Left forelimb (tissue), 1 donor: ENCODE measurements around the gene RIC8A.
"Not testable (repeated sequence)": the region's sequence is repeated elsewhere in the genome, so short reads cannot be mapped to it uniquely, and the experiment has no call there.

ENCODE experiments used
- DNase-seq: peaks from one replicate; pipeline ENCODE4 v3.0.0-alpha.2; 2018; ENCODE audit warnings: low spot score

The RIC8A gene

DNA sequence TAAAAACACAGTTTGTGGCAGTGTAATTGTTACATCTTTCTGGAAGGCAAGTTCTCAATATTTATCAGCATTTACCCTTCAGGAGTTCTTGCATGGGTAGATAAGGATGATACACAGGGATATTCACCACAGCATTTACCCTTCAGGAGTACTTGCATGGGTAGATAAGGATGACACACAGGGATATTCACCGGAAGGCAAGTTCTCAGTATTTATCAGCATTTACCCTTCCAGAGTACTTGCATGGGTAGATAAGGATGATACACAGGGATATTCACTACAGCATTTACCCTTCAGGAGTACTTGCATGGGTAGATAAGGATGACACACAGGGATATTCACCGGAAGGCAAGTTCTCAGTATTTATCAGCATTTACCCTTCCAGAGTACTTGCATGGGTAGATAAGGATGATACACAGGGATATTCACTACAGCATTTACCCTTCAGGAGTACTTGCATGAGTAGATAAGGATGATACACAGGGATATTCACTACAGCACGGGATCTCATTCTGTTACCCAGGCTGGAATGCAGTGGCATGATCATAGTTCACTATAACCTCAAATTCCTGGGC lies 13.2 kb downstream of the RIC8A start:
- DNase-seq: not testable (repeated sequence)

DNA sequence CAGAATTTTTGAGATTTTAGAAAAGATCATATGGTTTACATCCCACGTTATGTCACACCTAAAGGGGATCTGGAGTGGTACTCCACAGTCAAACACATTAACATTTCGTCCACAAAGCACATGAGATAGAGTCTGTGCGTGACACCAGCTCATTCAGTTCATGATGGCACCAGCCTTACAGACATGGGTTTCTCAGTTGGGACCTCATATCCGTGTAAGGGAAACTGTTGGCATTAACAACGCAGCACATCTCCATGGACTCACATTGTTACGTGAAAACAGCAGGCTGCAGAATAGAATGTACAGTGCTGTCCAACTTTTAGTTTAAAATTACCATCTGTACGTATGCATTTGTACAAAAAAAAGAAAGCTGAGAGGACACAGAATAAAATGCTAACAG lies 14.0 kb downstream of the RIC8A start:
- no peak for DNase-seq

DNA sequence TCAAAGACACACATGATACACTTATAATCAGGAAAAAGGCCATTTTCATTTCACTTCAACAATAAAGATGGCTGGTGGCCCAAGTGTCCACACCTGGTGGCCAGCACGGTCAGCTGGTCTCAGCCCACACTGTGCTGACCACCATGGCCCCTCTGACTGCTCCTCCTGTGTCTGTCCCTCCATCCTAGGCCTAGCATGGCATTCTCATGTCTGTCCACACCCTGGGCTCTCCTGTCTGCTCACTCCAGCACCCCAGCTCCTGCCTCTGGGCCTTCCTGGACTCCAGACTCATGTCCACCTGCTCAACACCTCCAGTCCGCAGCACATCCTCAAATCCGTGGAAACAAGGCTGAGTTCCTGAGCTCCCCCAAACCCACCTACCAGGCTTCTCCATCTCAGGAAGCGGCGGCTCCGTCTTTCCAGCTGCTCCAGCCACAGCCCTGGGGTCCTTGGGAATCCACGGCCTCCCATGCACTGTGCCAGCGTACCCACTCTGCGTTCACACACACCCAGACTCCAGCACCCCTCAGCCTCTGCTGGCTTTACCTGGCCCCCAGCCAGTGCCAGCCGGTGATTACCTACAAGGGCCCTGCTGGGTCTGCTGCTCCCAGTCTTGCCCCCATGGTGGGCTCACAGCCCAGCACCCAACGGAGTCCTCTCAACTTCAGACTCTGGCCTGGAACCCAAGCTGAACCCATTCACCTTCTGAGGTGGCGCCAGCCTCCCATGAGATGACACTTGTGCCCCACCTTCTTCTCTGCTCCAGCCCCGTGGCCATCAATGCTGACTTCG lies 14.7 kb downstream of the RIC8A start:
- no peak for DNase-seq

DNA sequence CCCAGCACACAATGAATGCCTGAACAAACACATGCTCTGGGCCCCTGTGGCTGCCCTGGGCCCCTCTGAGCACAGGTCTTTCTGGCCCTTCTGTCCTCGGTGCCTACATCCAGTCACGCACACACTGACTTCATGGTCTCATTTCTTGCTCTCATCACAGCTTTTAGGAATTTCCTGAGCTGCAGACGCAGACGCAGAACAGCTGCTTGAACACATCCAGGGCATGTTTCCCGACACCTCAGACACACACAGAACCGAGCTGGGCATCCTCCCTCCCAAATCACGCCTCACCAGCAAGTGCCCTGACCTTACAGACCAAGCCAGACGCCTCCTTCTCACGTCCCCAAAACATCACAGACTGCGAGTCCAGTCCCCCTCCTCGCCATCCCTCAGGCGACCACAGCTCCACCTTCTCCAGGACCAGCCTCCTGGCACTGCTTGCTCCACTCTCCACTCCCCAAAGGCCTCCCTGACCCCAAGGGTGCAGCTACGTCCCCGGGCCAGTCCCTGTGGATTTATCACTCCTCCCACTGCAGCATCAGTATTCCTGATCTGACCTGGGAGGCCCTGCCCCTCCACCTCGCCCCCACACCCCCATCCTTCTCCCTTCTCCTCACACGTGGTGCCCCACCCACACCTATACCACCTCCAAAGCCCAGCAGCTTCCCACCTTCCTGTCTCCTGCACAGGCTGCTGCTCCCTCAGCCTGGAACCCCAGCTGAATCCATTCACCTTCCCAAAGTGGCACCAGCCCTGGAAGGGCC lies 15.7 kb downstream of the RIC8A start:
- no peak for DNase-seq

DNA sequence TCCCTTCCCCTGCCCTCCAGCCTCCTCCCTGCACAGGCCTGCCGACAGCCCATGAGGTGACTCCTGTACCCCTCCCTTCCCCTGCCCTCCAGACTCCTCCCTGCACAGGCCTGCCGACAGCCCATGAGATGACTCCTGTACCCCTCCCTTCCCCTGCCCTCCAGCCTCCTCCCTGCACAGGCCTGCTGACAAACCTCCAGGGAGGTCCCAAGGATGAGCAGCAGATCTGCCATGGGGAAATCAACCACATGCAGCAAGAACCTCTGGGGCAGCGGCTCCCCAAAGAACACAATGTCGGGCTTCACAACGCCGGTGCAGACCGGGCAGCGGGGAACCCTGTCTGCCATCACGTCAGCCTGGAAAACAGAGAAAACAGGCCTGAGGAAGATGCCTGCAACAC lies 16.4 kb downstream of the RIC8A start:
- DNase-seq: no peak

DNA sequence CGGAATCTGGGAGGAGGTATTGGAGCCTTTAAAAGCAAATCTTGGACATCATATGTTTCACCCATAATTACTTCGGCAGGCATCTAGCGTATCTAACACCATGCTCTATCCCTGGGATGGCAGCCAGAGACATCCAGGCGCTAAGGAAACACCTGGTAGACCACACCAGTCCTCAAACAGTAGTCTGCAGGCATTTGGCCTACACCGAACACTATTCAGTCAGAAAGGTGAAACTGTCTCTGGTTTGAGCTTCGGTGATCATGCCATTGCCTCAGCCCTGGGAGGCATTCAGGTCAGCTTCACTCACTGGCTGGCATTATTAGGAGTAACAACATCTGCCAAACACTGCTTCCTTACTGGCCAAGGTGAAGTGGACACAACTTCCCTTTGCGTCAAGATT lies 16.9 kb downstream of the RIC8A start:
- no peak for DNase-seq

DNA sequence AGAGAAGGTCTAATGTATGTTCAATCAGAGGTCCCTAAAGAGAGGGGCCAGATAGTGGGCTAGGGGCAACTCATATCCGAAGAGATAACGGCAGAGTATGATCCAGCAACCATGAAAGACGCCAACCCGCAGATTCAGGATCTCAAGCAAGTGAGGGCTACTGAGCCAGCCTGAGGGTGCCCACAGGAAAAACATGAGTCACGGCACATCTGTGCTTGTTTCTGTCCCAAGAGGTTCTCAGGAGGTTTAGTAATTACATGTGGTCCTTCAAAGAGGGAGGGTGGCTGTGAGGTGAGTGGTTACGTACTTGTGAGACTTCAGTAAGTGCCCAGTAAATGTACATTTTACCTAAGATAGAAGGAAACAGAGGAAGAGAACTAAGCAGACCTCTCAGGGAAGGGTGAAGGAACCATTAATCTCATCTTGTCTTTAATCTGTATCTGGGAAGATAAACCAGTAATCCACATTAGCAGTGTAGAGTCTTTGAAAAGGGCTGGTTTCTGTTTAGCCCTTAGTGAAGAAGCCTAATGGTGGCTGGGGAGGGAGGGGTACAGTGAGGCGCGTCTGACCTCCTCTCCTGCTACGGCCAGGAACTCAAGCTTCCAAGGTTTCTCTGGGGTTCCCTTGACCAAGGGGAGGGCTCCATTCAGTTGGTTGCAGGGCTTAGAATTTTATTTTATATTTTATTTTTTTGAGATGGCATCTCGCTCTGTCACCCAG lies 18.4 kb downstream of the RIC8A start:
- DNase-seq: peak; percentile 11

DNA sequence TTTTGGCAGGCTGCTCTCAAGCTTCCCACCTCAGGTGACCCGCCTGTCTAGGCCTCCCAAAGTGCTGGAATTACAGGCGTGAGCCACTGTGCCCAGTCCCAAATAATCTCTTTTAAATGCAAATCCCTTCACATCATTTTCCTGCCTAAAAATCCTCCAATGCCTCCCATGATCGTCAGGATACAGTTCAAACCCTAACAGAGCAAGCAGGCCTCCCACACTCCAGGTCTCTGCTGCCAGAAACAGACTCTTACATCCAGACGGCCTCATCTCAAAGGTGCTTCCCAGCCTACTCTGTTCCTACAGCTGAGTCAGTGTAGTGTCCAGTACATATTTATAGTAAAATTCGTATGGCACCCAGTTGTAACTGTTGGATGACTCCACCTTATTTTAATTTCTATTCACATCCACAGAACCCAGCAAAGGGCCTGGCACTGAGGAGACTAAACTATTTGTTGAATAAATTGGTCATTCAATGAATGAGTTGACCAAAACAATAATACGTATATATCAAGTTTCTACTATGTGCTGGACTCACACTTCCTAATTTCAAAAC lies 20.4 kb downstream of the RIC8A start:
- DNase-seq: no peak

DNA sequence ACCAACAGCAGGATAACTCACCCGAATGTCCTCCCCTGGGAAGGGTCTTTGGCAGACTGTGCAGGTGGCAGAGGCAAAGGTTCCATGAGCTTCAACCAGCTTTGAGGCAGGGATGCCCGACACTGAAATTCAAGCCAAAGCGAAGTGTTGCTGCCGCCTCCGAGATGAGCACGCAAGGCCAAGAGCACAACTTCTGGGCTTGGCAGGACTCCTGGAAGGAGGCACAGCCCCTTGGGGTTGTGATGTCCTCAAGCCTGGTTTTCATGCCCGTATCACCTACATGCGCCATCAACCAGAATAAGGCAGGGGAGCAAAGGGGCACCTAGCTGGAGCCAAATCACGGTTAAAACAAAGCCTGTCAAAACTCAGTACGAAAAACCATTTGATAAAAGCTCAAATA lies 22.9 kb downstream of the RIC8A start:
- no peak for DNase-seq

DNA sequence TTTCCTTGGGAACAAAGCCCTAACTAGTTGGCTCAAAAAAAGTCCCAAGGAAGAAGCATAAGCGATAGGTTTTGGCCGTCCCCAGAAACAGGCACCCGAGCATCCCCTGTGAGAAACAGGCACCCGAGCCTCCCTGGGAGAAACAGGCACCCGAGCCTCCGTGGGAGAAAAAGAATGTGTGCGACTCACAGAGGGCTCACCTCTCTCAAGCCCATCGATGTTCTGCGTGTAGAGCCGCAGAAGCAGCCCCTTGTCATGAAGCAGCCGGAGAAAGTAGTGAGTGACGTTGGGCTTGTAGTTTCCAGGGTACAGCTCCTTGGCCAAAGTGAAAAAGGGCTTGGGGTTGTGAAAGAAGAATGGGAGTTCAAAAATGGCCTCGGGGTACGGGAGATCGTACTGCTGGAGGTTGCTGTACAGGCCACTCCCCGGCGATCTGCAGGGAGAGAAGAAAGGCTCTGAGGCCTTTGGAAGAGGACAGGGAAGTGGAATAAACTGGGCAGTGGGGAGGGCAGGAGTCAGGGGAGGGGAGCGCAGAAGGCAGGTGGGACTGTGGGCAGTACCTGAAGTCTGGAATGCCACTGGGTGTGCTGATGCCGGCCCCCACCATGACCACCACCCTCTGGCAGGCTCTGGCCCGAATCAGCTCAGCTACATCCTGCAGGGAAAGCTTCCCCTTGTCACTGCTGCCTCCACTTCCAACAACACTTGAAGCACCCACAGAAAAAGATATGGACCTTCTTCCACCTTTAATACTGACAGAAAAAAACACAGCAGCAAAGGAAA lies 25.5 kb downstream of the RIC8A start:
- DNase-seq: no peak

DNA sequence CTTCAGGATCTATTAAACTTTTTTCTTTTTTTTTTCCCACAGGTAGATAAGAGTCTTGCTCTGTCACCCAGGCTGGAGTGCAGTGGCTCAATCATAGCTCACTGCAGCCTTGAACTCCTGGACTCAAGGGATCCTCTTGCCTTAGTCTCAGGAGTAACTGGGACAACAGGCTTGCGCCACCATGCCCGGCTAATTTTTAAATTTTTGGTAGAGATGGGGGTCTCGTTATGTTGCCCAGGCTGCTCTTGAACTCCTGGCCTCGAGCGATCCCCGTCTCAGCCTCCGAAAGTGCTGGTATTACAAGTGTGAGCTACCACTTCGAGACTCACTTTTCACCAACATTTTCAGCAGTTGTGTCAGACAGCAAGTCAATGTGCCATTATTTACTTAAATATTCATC lies 27.7 kb downstream of the RIC8A start:
- no peak for DNase-seq

DNA sequence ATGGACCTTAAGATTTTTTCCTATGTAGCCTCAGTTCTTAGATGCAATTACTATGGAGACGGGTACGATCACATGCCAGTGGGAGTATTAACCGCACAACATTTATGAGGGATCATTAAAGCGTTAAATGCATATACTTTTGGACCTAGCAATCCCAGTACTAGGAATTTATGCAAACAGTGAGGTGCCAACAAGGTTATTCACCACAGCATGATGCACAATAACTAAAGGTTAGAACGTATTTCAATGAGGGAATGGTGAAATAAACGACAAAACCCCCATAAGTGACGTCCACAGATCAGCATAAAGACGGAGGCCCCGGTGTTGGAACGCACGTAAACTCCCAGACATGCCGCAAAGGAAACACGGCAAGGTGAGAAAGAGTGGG lies 28.1 kb downstream of the RIC8A start:
- DNase-seq: no peak

DNA sequence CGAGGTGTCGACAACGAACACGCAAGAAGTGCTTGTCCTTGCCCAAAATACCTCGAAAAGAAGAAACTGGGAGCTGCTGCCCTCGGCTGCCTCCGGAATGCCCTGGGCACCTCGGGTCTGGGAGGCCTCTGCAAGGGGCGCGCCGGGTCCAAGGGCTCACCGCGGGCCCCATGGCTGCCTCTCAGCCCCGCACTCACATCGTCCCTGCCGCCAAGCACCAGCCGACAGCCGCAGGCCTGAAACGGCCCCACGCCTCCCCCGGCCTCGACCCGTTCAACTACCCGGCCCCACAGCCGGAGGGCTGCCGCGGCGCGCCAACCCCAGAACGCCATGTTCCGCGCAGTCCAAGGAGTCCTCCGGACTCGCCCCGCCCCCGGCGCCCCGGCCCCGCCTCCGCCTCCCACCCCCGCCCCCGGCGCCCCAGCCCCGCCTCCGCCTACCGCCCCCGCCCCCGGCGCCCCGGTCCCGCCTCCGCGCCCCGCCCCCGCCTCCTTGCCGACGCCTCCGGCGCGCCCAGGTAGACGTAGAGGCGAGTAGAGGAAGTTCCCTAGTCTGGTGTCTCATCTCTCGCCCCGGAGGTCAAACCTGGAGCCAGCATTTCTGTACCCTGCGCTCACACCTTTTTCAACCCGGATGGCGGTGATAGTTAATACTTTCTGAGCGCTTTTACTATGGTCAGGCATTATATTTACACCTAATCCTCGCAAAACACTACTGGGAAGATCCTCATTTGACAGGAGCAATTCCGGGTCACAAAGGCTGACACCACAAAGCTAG lies 28.7 kb downstream of the RIC8A start, which contains the start of gene SIRT3:
Gene SIRT3 (minus strand): TSS at position 346 of the 777 bp plus-strand sequence. CDS start 14 bp downstream, at position 332.
- DNase-seq: peak; percentile 93

DNA sequence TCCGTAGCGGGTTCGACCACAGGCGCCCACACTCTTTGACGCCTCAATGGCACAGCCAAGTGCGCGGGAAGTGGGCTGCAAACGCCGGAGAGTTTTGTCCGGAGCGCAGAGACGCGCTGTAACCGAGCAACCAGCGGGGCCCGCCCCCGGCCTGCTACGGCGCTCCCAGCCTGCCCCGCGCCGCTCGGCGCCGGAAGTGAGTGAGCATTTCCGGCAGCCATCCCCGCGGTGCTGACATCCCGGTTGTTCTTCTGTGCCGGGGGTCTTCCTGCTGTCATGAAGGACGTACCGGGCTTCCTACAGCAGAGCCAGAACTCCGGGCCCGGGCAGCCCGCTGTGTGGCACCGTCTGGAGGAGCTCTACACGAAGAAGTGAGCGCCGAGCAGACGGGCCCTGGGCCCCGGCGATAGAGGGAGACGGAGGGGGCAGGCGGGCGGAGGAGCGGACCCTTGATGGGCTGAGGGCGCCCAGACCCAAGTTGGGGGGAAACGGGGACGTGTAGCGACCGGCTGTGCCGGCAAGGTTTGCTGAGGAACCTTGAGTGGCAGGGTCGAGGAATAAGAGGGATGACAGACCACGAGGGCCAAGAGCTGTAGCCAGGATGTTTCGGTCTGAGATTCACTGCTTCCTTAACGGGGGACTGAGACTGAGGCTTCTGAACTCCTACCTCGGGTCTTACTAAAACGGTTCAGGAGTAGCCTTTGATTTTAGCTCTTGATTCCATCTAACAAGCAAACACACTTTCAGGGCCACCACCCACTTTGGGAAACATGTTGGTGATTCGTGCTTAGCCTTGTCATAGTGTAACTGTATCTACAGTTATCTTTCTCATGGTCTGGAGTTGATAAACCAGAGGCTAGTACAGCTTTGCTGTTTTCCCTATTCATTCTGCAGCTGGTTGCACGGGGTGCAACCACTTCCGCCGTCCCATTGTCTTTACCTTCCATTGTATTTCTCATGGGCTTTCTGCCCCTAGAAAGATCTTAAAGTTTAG lies 29.6 kb downstream of the RIC8A start, which contains the start of gene PSMD13:
Gene PSMD13 (plus strand): TSS at position 203 of the 994 bp plus-strand sequence. CDS start 74 bp downstream, at position 277.
- DNase-seq: peak; percentile 95

DNA sequence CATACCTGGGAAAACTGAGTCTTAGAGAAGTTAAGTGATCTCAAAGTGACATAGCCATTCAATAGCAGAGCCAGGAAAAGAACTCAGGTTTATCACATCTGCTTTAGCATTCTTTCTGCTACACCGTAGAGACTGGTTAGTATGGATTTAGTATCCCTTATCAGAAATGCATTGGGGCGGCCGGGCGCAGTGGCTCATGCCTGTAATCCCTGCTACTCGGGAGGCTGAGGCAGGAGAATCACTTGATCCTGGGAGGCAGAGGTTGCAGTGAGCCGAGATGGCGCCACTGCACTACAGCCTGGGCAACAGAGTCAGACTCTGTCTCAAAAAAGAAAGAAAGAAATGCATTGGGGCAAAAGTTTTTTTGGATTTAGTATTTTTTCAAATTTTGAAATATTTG lies 30.8 kb downstream of the RIC8A start:
- not testable (repeated sequence) for DNase-seq

DNA sequence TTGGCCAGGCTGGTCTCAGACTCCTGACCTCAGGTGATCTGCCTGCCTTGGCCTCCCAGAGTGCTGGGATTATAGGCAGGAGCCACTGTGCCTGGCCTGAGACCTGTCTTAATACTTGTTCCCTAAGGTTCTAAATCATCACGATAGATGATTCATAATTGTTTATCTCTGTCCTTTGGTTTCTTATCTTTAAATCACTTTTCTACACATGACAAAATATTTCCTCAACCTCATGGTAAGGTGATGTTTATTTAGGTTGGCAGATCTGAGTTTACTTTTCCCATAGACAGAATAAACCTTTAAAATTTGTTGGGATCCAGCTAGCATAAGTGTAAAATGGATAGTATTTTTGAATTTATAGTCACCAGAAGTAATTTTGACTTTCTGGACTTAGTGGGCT lies 32.8 kb downstream of the RIC8A start:
- no peak for DNase-seq

DNA sequence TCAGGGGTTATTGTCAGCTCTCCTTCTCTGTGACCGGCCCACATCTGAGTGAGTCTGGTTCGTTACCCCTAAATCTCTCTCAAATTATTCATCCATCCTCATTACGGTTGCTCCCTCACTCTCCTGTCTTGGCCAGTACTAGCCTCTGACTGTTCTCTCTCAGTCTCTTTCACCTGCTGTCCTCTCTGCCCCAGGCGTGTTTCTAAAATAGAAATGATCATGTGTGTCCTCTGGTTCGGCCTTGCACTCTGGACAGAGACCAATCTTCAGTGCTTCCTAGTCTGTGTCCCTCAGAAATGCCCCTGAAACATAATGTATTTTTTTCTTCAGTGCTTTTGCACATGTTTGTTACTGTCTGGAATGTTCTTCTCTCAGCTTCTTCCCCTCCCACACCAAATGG lies 34.1 kb downstream of the RIC8A start:
- no peak for DNase-seq

DNA sequence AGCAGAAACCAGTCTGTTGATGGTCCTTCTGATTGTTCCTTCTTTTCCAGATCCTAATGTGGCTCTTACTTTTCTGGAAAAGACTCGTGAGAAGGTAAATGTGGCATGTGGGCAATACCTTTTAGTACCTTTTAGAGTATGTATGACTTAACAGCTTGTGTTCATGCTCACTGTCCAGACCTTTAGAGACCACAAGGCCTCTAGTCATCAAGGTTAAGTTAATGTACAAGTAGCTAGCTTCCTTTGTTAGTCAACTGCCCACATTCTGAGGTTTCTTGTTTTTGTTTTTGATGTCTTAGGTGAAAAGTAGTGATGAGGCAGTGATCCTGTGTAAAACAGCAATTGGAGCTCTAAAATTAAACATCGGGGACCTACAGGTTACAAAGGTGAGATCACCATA lies 36.9 kb downstream of the RIC8A start:
- no peak for DNase-seq

DNA sequence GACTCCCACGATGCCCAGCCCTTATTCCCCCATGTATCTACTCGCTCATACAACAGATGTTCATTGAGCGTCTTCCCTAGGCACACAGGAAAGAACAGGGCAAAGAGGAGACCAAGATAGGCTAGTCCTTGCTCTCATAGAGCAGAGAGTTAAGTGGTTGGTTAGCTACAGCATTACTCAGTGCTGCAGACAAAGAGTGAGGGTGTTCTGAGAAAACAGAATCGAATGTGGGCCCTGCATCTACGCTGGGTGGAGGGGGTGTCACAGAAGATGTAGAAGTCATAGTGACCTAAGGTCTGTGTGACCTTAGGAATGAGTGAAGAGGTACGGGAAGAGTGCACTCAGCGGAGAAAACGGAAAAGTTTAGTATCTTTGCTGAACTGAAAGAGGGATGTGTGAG lies 41.6 kb downstream of the RIC8A start:
- DNase-seq: no peak
